H1 (cell line): Measurements from ENCODE around the gene CTNNA3. TPM values are rescaled to one million over a fixed set of nuclear protein-coding genes. Genes with fewer than 3 reads are reported as not detected.

Source experiments
- BCL11A ChIP-seq, 2 experiments: IDR thresholded peaks; one replicate each; pipeline ENCODE4 v1.6.1; 2011; ENCODE audit warnings: low read depth in 2 of 2, low read length in 2 of 2, mild to moderate bottlenecking in 2 of 2
- CBX5 ChIP-seq: fragments of 300-800, 300-1000 bp; sonication (generic); IDR thresholded peaks from 2 replicates; pipeline ENCODE4 v1.7.1; 2016; ENCODE audit warnings: antibody characterized with exemption, low read length, low read depth
- CEBPB ChIP-seq: IDR thresholded peaks from 2 replicates; pipeline ENCODE4 v1.6.1; 2012; ENCODE audit warnings: low read depth, low read length
- CHD7 ChIP-seq: fragments of 300-600 bp; sonication (generic); IDR thresholded peaks from 2 replicates; pipeline ENCODE4 v1.7.1; 2012; ENCODE audit warnings: low read length, moderate library complexity, mild to moderate bottlenecking, inconsistent platforms; ENCODE audit not compliant: insufficient replicate concordance
- EP300 ChIP-seq, 2 experiments: IDR thresholded peaks; 1 replicate in 1 of 2; 2 replicates in 1 of 2; pipeline ENCODE4 v1.6.1; 2011 to 2012; ENCODE audit warnings: low read depth in 2 of 2, low read length in 2 of 2, mild to moderate bottlenecking in 2 of 2, borderline replicate concordance in 1 of 2, inconsistent platforms in 1 of 2, moderate library complexity in 1 of 2
- FOSL1 ChIP-seq: IDR thresholded peaks from 2 replicates; pipeline ENCODE4 v1.6.1; 2011; ENCODE audit warnings: mild to moderate bottlenecking, low read depth, low read length, moderate library complexity; ENCODE audit not compliant: insufficient read depth
- JUND ChIP-seq: IDR thresholded peaks from 2 replicates; pipeline ENCODE4 v1.6.1; 2011; ENCODE audit warnings: mild to moderate bottlenecking, improper control_type of control experiment, low read length
- RAD21 ChIP-seq, 2 experiments: IDR thresholded peaks in 1 of 2; conservative IDR thresholded peaks in 1 of 2; 2 replicates each; pipeline ENCODE4 v1.6.1; 2011; ENCODE audit warnings: low read depth in 2 of 2, low read length in 2 of 2, improper control_type of control experiment in 1 of 2, inconsistent platforms in 1 of 2, mild to moderate bottlenecking in 1 of 2, moderate library complexity in 1 of 2
- SAP30 ChIP-seq: fragments of 300-600 bp; sonication (generic); IDR thresholded peaks from 2 replicates; pipeline ENCODE4 v1.7.1; 2012; ENCODE audit warnings: low read length, moderate library complexity, mild to moderate bottlenecking, inconsistent platforms; ENCODE audit not compliant: insufficient read depth, insufficient replicate concordance
- polyA plus RNA-seq, 7 experiments: library from polyadenylated mRNA; depleted of rRNA in 3 of 7; stranded (reverse) in 5 of 7; unstranded in 2 of 7; fragments of >200 nt in 5 of 7; fragments of 200-250 nt in 2 of 7; gene quantifications; 1 replicate in 5 of 7; 2 replicates in 1 of 7; 4 replicates in 1 of 7; pipeline versions ENCODE4 v1.2.1 to v1.2.3, GENCODE V29; 2011 to 2013; ENCODE audit warnings: missing spikeins in 2 of 7, mixed read lengths in 2 of 7
- total RNA-seq: library from RNA; stranded (reverse); fragmentation: NEBNext Ultra II Directional; extraction: Animal tissue kit (Norgen Biotek cat#: 25700); gene quantifications from 2 replicates; pipeline ENCODE4 v1.2.1, GENCODE V29; 2021

Gene CTNNA3
- total and polyA plus RNA-seq, 2 of the 8 experiments (the other 6 are each of a cell fraction or from before 2014, with no cell fraction given), result 1.3 to 1.5 TPM

GRCh38 chr10:66095610-66096009 is 1600.4 kb downstream of the CTNNA3 start (continued):
- TF ChIP-seq CHD7 (no peak), JUND (no peak), CEBPB (no peak), FOSL1 (no peak), EP300 (IDR thresholded peaks at IDR 0.05; ENCODE audit: borderline replicate concordance in 1 of 2, low read depth in 2 of 2, low read length in 2 of 2) (no peak), CBX5 (no peak), RAD21 (IDR thresholded peaks at IDR 0.05 in 1 of 2, conservative IDR thresholded peaks at IDR 0.05 in 1 of 2; ENCODE audit: low read depth in 2 of 2, low read length in 2 of 2) (no peak), SAP30 (no peak), BCL11A (IDR thresholded peaks at IDR 0.05; ENCODE audit: low read depth in 2 of 2, low read length in 2 of 2) (no peak)
